Measurements from ENCODE around the gene SYCN. TPM values are rescaled to one million over a fixed set of nuclear protein-coding genes. Genes with fewer than 3 reads are reported as not detected.

Gene SYCN
- total and polyA plus RNA-seq, 2 of the 8 experiments (the other 6 are each of a cell fraction or from before 2014, with no cell fraction given) = not detected

GRCh38 chr19:39162441-39163043 is 41.5 kb downstream of the SYCN start (continued):
- TF ChIP-seq RAD21 (IDR thresholded peaks at IDR 0.05 in 1 of 2, conservative IDR thresholded peaks at IDR 0.05 in 1 of 2; ENCODE audit: low read depth in 2 of 2, low read length in 2 of 2) = no peak

Data from H1 (cell line).